Tongue (tissue), 2 donors: ENCODE data around the gene GAS7. TPM values are rescaled to one million over a fixed set of nuclear protein-coding genes. Genes with fewer than 3 reads are reported as not detected.

ENCODE experiments used
- DNase-seq: peaks from one replicate; pipeline ENCODE4 v3.0.0-alpha.2; 2015
- total RNA-seq: library from RNA; depleted of rRNA; stranded (reverse); fragments of >200 nt; gene quantifications from one replicate; pipeline ENCODE4 v1.2.3, GENCODE V29; 2014

Gene GAS7
- total RNA-seq, 1 donor from 2014 or later, result 144 TPM

DNA sequence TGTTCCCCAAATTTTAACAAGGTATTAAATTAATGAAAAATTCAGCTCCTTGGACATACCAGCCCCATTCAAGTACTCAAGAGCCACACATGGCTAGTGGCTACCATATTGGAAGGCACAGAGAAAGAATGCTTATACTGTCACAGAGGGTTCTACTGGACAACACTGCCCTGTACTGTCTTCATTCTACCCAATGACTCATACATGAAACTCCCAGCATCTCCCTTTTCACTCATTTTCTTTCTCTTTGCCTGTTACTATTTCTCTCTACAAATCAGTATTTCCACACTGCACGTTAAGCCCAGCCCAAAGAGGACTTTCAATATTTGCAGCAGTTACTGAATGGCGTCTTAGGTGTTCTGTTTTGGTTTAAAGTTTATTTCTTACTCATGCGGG, 221.2 kb downstream of the GAS7 start:
- DNase-seq, result no peak

DNA sequence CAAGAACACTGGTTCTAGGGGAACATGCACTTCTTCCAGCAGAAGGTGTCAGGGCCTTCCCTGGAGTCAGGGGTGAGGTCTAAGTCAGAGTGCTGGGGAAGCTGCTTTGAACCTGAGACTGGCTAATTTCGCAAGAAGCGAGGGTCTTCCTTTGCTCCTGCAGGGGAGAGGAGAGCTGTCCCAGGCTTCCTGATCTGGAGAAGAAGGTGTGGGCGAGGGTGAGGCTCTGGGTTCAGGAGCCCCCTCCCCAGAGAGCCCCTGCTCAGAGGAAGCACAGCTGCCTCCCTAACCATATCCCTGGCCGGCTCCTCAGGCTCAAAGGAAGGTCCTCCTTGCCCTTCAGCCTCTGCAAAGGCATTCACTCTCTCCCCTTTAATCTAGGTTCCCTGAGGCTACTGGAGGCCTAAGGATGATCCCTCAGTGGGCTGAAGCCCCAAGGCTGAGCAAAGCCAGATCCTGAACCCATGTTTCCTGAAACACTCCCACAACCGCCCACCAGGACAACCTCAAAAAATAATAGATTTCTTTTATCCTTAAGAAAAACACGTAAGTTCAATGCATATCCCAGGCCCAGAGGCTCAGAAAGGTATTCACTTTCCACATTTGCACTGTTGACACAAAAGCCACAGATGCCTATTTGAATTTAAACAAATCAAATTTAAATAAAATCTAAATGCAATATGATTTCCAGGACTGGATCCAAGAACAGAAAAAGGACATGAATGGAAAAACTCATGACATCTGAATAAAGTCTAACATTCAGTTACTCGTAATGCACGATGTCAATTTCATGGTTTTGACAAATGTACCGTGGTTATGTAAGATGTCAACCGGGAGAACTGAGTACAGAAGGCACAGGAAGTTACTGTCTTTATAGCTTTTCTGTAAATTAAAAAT, 221.9 kb downstream of the GAS7 start:
- peak; percentile 54 for DNase-seq

DNA sequence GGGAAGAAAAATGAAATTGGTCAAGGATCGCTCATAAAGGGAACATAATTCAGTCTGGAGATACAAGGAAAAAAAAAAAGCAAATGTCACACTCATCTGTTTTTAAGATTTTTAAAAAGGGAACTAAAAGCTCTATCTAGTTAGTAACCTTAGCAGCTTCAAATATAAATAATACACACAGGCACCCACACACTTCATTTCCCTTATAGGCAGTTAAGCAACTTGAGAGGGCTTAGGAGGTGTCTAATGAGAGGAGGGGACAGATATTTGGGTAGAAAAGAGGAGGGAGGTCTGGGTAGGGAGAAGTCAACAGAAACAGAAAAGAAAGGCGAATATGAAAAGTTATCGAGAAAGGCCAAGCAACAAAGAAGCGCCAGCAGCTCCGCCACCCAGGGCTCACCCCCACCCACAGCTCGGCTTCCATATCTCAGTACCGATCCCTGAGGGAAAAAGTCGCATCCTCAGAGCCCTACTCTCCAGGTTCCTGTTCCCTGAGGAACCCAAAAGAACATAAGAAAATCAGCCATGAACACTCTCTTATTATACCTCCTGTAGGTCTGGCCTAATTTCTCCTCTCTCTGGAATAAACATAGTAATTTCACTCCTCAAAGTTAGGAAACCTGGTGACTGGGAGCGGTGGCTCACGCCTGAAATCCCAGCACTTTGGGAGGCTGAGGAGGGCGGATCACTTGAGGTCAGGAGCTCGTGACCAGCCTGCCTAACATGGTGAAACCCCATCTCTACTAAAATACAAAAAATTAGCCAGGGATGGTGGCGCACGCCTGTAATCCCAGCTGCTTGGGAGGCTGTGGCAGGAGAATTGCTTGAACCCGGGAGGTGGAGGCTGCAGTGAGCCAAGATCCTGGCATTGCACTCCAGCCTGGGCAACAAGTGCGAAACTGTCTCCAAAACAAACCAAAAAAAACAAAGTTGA, 223.7 kb downstream of the GAS7 start:
- DNase-seq, result no peak

DNA sequence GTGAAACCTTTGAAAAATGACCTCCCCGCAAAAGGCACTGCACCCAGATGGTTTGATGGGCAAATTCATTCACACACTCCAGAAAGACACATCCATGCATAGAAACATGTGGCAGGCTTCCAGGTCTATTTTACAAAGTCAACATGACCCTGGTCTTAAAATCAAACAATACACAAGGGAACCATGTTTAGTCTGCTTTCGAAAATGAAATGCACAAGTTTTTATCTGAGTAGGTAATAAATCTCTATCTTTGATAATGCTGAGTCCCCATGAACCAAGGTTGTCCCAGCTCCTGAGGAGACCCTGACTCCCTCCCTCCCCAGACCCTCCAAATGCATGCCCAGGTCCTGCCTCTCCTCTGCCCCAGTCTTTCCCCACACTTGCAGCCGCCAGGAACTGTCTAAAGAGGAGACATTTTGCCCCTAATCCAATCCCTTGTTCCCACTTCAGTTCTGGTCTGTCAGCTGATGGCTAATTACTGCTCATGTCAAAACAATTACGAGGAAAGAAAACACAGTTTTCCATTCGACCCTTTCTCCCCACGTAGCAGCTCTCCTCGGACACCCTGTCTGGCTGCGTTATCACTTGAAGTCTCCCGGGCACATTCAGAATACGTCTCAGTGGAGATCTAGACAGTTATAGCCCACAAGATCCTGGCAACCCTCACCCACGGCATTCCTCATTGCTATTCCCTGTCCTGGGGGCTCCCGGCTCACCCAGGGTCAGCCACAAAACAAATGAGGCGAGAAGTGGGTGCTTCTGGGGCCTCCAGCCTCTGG, 224.5 kb downstream of the GAS7 start:
- DNase-seq, result no peak

DNA sequence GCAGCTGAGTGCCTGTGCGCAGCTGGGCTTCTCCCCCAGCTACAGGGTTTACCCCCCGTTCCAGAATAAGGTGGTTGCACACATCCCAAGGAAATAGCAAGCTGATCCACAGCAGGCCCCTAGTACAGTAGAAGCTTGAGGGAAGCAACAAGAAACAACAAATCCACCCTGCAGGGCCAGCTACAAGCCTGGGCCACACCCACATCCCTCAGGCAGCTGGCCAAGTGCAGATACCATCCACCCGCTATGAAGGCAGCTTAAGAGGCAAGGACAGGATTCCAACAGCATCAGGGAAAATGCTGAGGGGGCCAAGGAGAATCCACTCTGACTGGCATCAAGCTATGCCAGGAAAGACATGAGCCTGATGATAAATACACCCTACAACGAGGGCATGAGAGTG, 226.4 kb downstream of the GAS7 start:
- peak; percentile 93 for DNase-seq

DNA sequence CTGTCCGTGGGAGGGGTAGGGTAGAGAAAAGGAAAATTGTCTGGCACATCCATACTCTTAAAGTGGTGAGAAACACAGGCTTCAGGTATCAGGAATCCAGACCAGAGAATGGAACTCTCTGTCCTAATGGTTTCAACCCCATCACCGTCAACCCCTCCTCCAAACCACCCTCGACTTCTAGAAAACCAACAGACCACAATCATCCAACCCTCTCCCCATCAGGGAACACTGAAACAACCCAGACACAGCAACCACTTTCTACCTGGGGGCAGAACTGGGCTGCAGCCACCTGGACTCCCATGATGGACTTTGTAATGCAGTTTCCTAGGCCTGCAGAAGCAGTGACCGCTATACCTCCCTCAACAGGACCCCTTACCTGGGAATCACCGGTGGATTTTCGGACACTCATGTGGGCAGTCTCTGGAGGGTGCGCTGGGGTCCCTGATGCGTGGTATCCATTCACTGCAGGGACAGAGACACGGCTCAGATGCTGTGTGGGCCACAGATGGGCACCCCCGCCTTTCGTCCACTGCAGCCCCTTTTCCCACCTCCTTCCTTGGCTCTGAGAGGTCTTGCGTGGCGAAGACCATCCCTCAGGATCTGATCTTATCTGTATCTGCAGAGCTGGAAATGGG, 229.0 kb downstream of the GAS7 start:
- DNase-seq, result no peak

DNA sequence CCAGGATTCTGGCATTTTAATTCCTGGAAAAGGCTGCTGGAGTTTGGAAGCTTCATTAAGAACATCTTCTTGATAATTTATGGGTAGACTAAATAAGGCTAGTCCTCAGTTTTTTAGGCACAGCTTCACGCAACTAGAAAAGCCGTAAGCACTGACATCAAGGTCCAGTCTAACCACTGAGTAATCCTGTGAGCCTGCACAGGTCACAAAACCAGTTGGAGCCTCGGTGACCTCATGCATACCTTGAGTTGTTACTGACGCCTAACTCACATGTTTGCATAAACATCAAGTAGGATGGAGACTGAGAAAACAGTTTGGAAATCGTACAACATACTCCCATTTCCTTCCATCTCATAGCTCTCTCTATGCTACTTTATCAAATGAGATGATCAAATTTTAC, 229.5 kb downstream of the GAS7 start:
- DNase-seq, result no peak

DNA sequence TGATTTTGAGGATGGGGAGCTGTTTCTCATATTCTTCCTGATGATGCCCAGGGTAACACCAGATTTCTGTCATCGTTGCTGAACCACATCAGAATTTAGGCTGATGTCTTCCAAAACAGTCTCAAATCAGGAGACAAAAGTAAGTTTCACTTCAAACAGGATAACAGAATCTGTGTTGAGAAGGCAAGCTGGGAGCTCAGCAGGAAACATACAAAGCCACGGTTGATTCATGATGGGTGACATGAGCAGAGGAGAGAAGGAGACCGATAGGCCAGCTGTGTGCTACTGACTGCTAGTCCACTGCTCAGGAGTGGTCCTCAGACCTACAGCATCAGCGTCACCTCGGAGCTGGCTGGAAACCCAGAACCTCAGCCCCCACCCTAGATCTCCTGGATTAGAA, 230.4 kb downstream of the GAS7 start:
- DNase-seq, result no peak

DNA sequence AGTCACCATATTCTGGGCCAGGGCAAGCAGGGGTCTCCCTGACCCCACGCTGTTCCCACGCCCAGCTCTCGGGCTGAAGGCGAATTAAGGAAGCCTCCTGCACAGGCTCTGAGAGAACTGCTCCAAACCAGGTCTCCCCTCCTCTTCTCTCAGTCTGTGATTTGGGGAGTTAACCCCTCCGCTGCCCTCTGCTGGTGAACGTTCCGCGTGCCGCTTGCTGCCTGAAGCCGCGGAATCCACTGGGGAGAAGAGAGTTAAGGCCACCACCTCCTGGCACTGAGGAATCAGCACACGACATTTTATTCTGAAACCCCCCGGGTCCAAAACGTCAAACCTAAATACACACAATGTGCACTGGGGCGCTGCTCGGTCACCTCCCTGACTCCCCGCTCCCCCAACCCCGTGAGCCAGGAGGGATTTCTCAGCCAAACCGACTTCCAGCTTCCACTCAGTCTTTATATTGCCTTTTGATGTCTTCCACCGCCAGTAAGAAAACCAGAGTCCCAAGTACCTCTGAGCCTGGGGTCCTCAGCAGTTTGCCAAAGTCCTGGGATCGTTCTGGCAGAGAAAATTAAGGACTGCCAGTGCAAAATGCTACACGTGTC, 238.9 kb downstream of the GAS7 start:
- peak; percentile 72 for DNase-seq

DNA sequence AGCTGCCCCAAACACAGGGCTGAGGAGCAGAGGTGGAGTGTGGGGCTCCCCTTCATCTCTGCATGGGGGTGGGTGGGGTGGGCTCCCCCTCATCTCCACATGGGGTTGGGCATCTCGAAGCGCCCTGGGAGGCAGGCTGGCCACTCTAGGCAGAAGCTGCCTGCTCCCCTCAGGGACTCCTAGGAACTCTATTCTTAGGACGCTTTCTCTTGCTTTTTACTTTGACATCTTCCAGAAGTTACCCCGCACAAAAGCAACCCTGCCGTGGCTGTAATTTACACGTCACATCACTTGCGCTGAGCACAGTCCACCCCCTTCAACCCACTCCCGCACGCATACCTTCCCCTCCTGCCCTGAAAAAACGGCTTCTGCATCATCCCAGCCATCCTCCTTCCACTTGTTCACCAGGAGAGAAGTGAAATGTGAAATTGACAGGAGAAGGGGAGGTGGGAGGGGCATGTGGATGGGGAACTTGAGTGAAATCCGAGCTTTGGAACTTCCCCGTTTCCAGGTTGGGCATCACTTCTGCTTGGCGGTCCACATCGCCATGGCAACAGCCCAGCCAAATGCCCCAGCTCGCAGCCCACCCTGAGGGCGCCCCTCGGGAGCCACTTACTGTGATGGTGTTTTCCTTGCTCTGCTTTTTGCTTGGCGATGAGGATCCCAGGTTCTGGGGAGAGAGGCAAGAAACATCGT, 239.7 kb downstream of the GAS7 start:
- no peak for DNase-seq

DNA sequence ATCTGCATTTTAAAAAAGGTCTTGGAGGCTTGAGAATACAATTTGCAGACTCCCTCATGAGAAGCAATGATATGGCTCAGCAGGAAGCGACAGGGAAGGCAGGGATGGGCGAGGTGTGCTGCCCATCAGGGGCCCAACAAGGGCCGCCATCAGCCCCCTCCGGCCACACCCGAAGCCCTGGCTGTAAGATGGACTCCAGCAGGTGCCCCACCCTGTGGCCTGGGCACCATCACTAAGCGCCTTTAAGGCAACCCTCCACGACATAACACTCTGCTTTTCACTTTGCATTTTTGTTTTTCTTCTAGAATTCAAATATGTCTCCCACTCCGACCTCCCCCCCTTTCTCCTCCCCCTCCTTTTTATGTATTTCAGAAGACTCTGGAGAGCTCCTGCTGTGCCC, 241.2 kb downstream of the GAS7 start:
- no peak for DNase-seq

DNA sequence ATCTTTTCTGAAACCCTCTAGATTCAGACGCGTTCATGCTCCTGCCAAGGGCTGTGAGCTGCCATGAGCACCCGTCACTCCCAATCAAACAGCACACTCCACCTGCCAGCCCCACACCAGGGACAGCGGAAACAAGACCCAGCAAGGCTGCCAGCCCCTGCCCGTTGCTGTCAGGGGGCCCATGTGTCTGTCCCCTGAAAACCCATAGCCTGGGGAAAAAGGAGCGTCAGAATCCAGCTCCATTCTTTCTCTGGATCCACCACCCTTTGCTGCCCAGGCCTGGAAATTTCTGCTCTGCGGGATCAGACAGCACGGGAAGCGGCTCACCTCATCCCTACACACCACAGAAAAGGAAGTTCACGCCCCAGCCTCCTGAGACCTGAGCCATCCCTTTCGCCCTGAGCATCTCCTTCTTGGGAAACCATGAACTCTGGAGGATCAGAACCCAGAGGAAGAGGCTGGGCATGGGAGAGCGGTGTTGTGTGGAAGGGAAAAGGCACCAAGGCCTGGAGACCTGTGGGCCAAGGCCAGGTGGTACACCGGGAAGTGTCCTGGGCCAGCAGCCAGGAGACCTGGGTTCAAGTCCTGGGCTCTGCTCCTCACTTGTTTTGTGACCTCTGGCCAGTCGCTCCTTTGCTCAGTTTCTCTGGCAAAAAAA, 241.8 kb downstream of the GAS7 start:
- DNase-seq, result no peak

DNA sequence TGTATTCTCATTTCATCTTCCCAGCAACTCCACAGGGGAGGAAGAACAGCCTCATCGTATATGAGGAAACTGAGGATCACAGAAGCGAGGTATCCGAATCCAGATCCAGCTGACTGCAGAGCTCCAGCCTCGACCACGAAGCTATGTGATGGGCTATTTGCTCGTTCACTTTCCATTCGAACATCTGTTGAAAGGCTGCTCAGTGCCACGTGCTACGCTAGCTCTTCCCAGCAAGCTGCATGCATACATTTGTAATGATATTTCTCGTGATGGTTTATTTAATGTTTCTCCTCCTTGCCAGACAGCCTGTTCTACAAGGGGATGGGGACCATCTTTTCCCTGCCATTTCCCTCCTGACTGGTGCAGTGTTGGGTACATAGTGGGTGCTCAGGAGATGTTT, 244.9 kb downstream of the GAS7 start:
- no peak for DNase-seq

DNA sequence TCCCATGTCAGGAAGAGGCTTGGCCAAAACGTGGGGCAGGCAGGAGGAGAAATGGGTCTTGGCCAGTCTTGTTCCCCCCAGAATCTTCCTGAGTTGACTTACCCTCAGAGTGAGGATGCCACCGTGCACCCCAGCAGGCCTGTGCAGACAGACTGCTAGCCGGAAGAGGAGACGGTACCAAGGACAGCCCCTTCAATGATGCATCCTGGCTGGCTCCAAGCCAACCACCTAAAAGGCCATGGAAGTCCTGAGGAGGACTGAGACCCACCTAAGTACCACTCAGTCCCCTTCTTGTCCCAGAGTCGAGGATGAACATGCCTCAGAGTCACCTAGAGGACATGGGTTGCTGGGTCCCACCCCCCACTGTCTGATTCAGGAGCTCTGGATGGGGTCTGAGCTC, 246.6 kb downstream of the GAS7 start:
- no peak for DNase-seq

DNA sequence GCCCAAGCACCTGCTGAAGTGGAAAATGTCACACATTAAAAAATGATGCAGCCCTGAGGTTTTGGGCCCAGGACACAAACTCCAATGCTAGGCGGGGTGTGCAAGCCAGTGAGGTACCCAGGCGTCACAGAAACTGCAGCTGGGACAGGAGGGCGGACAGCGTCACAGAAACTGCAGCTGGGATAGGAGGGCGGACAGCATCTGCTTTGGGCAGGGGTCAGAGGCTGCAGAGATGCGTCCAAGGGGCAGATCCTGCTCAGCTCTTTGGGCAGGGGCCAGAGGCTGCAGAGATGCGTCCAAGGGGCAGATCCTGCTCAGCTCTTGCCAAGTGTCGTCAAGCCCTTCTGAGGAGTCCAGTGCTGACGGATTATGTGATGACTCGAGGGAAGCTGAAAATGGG, 249.5 kb downstream of the GAS7 start:
- DNase-seq, result no peak

DNA sequence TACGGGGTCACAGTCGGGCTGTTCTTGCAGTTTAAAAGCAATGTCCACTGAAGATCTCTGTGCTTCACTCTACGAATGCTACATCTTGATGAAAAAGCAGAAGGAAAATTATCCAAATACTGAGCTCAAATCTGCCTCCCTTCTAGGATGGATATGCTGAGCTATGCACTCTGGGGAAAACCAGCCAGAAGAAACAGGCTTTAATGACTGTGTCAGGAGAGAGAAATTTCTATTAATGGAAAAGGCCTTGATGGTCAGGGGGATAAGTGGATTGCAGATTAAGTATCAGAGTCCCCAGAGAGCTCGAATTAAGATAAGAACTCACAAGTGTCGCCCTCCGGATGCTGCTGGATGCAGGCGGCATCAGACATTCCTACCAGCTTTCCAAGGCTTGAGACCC, 253.7 kb downstream of the GAS7 start:
- DNase-seq, result no peak

DNA sequence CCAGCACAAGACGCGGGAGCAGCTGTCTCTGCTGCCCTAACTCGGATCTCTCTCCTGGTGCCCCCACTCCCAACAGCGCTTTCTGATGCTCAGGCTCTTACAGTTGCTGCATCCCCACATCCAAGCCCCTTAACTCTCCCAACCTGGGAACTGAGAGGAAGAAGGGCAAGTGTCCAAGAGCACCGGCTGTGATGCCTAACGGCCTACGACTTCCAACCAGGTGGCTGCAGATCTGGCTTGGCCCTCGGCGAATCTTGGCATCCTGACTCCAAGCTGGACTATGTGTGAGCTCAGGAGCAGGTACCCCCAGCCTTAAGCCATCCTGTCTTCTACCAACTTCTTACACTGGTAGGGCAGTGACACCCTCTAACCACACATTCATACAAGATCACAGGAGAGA, 255.1 kb downstream of the GAS7 start:
- DNase-seq, result no peak

DNA sequence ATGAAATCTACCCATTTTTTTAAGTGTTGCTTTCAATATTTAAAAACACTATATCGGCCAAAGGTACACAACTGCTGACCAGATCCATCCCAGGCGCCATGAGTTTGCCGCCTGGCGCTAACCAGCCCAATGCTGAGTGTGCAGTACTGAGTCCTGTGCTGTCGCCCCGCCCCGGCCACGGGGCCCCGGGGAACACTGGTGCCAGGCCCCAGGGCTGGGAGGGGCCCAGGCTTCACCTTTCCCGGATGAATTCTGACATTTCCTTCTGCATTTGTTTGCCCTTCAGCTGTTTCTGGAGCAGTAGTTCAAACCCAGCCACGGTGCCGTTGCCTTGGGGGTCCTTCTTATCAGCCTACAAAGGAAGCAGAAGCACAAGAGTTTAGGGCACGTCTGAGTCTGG, 255.5 kb downstream of the GAS7 start:
- no peak for DNase-seq

DNA sequence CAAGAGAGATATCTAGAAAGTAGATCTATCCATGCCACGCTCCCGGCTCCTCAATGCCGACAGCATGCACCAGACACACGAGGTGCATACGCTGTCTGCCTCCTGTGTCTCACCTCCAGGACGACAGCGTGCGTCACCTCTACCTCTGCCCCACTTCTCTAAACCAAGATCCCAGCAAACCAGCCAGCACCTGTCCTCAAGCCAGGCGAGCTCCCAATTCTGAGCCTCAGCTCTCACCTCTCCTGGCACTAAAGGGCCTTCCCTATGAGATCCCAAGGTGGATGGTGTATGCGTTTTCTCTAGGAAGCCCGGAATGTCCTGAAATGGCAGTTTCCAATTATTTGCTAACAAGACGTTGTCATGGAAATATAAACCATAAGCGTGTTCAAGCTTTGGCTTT, 257.1 kb downstream of the GAS7 start:
- DNase-seq, result no peak

DNA sequence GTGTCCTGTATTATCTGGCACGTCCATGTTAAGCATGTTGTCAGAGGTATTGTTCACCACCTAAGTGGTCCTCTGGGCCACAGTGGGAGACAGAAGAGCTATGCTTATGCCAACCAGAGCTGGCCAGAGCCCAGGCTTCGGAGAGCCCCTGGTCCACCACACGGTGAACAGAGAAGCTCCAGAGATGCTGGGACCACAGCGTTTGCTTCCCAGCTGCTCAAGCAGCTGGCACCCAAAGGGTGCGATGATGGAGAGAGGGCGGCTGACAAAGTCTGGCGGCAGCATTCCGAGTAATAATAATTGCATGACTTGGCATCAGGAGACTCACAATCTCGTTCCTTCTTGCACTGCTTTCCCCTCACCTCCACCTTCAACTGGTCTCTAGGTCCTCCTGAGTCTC, 257.6 kb downstream of the GAS7 start:
- peak; percentile 66 for DNase-seq
